Measurements from ENCODE around the gene NEURL1B. TPM values are rescaled to one million over a fixed set of nuclear protein-coding genes. Genes with fewer than 3 reads are reported as not detected.

Gene NEURL1B
- total RNA-seq, 2 donors from 2014 or later: 17.9 to 22.4 TPM

GRCh38 chr5:172658391-172658790, 17.3 kb downstream of the NEURL1B start:
- peaks cover 0 to 14% of the 10 kb centered on the region in 2 donors for H3K9me3 ChIP-seq
- H3K4me3 ChIP-seq: no peak overlapping the region
- H3K27me3 ChIP-seq: no peaks in the 10 kb centered on the region
- peak overlapping the region; percentile 91 to 95 for H3K27ac ChIP-seq
- TF ChIP-seq, protein P1, sequence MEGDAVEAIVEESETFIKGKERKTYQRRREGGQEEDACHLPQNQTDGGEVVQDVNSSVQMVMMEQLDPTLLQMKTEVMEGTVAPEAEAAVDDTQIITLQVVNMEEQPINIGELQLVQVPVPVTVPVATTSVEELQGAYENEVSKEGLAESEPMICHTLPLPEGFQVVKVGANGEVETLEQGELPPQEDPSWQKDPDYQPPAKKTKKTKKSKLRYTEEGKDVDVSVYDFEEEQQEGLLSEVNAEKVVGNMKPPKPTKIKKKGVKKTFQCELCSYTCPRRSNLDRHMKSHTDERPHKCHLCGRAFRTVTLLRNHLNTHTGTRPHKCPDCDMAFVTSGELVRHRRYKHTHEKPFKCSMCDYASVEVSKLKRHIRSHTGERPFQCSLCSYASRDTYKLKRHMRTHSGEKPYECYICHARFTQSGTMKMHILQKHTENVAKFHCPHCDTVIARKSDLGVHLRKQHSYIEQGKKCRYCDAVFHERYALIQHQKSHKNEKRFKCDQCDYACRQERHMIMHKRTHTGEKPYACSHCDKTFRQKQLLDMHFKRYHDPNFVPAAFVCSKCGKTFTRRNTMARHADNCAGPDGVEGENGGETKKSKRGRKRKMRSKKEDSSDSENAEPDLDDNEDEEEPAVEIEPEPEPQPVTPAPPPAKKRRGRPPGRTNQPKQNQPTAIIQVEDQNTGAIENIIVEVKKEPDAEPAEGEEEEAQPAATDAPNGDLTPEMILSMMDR (IDR thresholded peaks at IDR 0.05): no peak
- DNase-seq (ENCODE audit: low spot score): no peak
- H3K4me1 ChIP-seq: peaks cover 0 to 62% of the 10 kb centered on the region in 2 donors
- peaks cover 8% of the 10 kb centered on the region for H3K36me3 ChIP-seq

DNA sequence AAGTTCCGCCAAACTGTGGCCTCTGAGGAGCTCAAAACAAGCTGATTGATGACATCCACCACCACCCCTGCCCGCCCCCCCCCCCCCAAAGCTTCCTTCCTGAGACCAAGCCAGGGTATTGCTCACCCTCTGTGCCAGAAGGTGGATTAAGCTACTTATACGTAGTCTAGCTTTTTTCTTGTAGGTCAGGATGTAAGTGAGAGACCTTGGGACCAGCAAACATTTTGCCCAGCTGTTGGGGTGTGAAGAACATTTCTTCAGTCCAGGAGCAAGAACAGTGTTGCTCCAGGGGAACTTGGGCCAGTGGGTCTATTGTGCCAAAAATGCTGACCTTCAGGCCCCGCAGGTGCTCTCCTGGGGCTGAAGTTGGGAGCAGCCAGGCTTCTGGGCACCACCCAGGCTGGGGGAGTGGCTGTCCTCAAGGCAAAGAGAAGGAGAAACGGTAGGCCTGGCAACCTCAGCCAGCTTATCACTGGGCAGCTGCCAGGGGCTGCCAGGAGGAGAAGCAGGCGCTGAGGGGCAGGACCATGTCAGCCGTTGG, 18.0 kb downstream of the NEURL1B start:
- Histone ChIP-seq H3K27me3 (no peaks in the 10 kb centered on the region), H3K9me3 (peaks cover 0 to 14% of the 10 kb centered on the region in 2 donors), H3K4me1 (peaks cover 0 to 68% of the 10 kb centered on the region in 2 donors), H3K27ac (peak overlapping the region; percentile 91 to 95), H3K36me3 (peaks cover 8% of the 10 kb centered on the region), H3K4me3 (no peak overlapping the region)
- DNase-seq (ENCODE audit: low spot score): no peak
- TF ChIP-seq, protein P1 (IDR thresholded peaks at IDR 0.05): no peak

DNA sequence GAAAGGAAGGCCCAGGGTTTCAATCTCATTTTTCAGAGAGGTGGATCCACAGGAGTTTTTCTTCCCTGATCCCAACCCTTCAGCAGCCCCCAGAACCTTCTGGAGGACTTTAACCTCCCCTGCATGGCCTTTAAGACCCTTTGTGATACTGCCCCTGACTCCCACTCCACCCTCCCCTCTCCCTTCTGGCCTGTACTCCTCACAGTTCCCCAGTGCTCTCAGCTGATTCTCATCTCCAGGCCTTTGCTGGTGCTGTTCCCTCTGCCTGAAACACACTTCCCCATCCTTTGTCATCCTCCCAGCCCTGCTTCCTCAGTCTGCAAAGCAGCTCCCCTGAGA, 18.5 kb downstream of the NEURL1B start:
- Histone ChIP-seq H3K9me3 (peaks cover 0 to 14% of the 10 kb centered on the region in 2 donors), H3K4me1 (peaks cover 0 to 68% of the 10 kb centered on the region in 2 donors), H3K4me3 (no peak overlapping the region), H3K27me3 (no peaks in the 10 kb centered on the region), H3K36me3 (peaks cover 8% of the 10 kb centered on the region), H3K27ac (peak overlapping the region; percentile 91 to 95)
- DNase-seq (ENCODE audit: low spot score): no peak
- TF ChIP-seq, protein P1 (IDR thresholded peaks at IDR 0.05): no peak

GRCh38 chr5:172659909-172660628, 19.0 kb downstream of the NEURL1B start:
- TF ChIP-seq, protein P1 (IDR thresholded peaks at IDR 0.05): peak in 1 of 2 donors; percentile 18
- Histone ChIP-seq H3K4me1 (peaks cover 0 to 70% of the 10 kb centered on the region in 2 donors), H3K27me3 (no peaks in the 10 kb centered on the region), H3K27ac (peak overlapping the region; percentile 91 to 95), H3K36me3 (peaks cover 5% of the 10 kb centered on the region), H3K9me3 (peaks cover 0 to 11% of the 10 kb centered on the region in 2 donors), H3K4me3 (no peak overlapping the region)
- DNase-seq (ENCODE audit: low spot score): peak; percentile 95

DNA sequence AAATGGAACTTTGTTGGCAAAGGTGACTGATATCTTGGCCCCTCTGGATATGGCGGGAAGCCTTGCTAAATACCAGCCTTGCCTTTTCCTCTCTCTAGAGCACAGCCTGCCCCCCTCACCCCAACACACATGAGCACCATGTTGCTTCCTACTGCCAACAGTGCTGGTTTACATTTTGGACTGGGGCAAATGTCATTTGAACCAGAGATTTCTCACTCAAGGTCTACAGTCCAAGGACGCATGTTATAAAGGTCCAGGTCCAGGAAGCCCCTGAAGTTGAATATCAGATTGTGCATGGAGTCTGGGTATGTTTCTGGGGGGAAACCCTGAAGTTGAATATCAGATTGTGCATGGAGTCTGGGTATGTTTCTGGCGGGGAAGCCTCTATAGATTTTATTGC, 19.9 kb downstream of the NEURL1B start:
- H3K4me1 ChIP-seq: peaks cover 0 to 79% of the 10 kb centered on the region in 2 donors
- peak overlapping the region; percentile 91 to 95 for H3K27ac ChIP-seq
- no peaks in the 10 kb centered on the region for H3K36me3 ChIP-seq
- H3K4me3 ChIP-seq: no peak overlapping the region
- H3K9me3 ChIP-seq: peaks cover 0 to 2% of the 10 kb centered on the region in 2 donors
- no peaks in the 10 kb centered on the region for H3K27me3 ChIP-seq
- TF ChIP-seq, protein P1 (IDR thresholded peaks at IDR 0.05): no peak
- DNase-seq (ENCODE audit: low spot score): no peak

Measured in right atrium auricular region (tissue), 2 donors.